SK-N-SH (cell line): ENCODE results near the gene TULP1. TPM values are rescaled to one million over a fixed set of nuclear protein-coding genes. Genes with fewer than 3 reads are reported as not detected.

Experiments used
- CTCF ChIA-PET: fragments of 300-600, 350-600 bp; formaldehyde crosslinking; extraction: SDS; loops from one replicate; lab custom pipeline; 2021; lab: Yijun Ruan, JAX
- POLR2A ChIA-PET: fragments of 350-600 bp; sonication (Branson Sonifier 250); formaldehyde crosslinking; extraction: SDS; loops from one replicate; lab custom pipeline; 2020; ENCODE audit warnings: antibody characterized with exemption, inconsistent platforms; lab: Yijun Ruan, JAX
- DNase-seq: peaks from one replicate; pipeline ENCODE4 v3.0.0; 2012
- H2AFZ ChIP-seq: fragments of 200-600 bp; sonication (generic); 2 replicates; pipeline ENCODE4 v1.8.1; 2016; ENCODE audit warnings: antibody characterized with exemption, mild to moderate bottlenecking, low read depth
- H3F3A ChIP-seq: fragments of 200-600 bp; sonication (generic); replicated peaks from 2 replicates; pipeline ENCODE3; 2016; ENCODE audit warnings: antibody characterized with exemption, mild to moderate bottlenecking; ENCODE audit not compliant: insufficient read depth
- H3K27ac ChIP-seq, 2 experiments: fragments of 200-500 bp in 1 of 2; fragments of 200-600 bp in 1 of 2; sonication (Bioruptor generic) in 1 of 2; sonication (generic), shearing (Covaris generic) in 1 of 2; 2 replicates each; pipeline versions ENCODE4 v1.5.1 to v1.6.1; 2014 to 2016; ENCODE audit warnings: low read depth in 2 of 2, inconsistent platforms in 1 of 2, low read length in 1 of 2, mild to moderate bottlenecking in 1 of 2, mixed read lengths in 1 of 2
- H3K27me3 ChIP-seq: fragments of 200-600 bp; sonication (generic), shearing (Covaris generic); 2 replicates; pipeline ENCODE4 v1.6.1; 2016; ENCODE audit warnings: mixed run types; ENCODE audit not compliant: insufficient read depth
- H3K36me3 ChIP-seq, 2 experiments: fragments of 200-500 bp in 1 of 2; fragments of 200-600 bp in 1 of 2; sonication (Bioruptor generic) in 1 of 2; sonication (generic) in 1 of 2; replicated peaks in 1 of 2; 2 replicates each; pipeline versions ENCODE3 to v1.5.1; 2014 to 2016; ENCODE audit warnings: low read length in 1 of 2, mild to moderate bottlenecking in 1 of 2; ENCODE audit not compliant: insufficient read depth in 2 of 2, control insufficient read depth in 1 of 2
- H3K4me1 ChIP-seq, 2 experiments: fragments of 200-500 bp in 1 of 2; fragments of 200-600 bp in 1 of 2; sonication (Bioruptor generic) in 1 of 2; sonication (generic), shearing (Covaris generic) in 1 of 2; 2 replicates each; pipeline versions ENCODE4 v1.5.1 to v1.6.1; 2014 to 2016; ENCODE audit warnings: low read depth in 1 of 2, low read length in 1 of 2, mixed run types in 1 of 2; ENCODE audit not compliant: insufficient read depth in 2 of 2, control insufficient read depth in 1 of 2
- H3K4me2 ChIP-seq: fragments of 200-600 bp; sonication (generic), shearing (Covaris generic); 2 replicates; pipeline ENCODE4 v1.6.1; 2017; ENCODE audit warnings: mixed run types
- H3K4me3 ChIP-seq, 2 experiments: fragments of 200-500 bp in 1 of 2; fragments of 200-600 bp in 1 of 2; sonication (Bioruptor generic) in 1 of 2; sonication (generic), shearing (Covaris generic) in 1 of 2; 2 replicates each; pipeline versions ENCODE4 v1.5.1 to v1.8.1; 2014 to 2016; ENCODE audit warnings: low read depth in 2 of 2, inconsistent platforms in 1 of 2, low read length in 1 of 2, mild to moderate bottlenecking in 1 of 2, mixed read lengths in 1 of 2, moderate library complexity in 1 of 2
- H3K79me2 ChIP-seq: fragments of 200-600 bp; sonication (generic); 2 replicates; pipeline ENCODE4 v1.8.1; 2017; ENCODE audit warnings: mild to moderate bottlenecking; ENCODE audit not compliant: insufficient read depth
- H3K9ac ChIP-seq: fragments of 200-600 bp; sonication (generic); 2 replicates; pipeline ENCODE4 v1.6.1; 2017; ENCODE audit warnings: mixed run types
- H3K9me2 ChIP-seq: fragments of 200-600 bp; sonication (generic); 2 replicates; pipeline ENCODE4 v1.6.1; 2017; ENCODE audit warnings: mixed run types
- H3K9me3 ChIP-seq: fragments of 200-600 bp; sonication (generic); 2 replicates; pipeline ENCODE4 v1.6.1; 2017; ENCODE audit warnings: mixed run types, mild to moderate bottlenecking, moderate library complexity
- H4K20me1 ChIP-seq: fragments of 200-600 bp; sonication (generic); 2 replicates; pipeline ENCODE4 v1.6.1; 2017; ENCODE audit warnings: mild to moderate bottlenecking, mixed run types; ENCODE audit not compliant: insufficient read depth
- ELF1 ChIP-seq: IDR thresholded peaks from 2 replicates; pipeline ENCODE4 v1.4.0; 2012
- FOSL2 ChIP-seq: IDR thresholded peaks from 2 replicates; pipeline ENCODE4 v1.4.0; 2012; ENCODE audit warnings: low read depth, mild to moderate bottlenecking, moderate library complexity, borderline replicate concordance
- FOXJ3 ChIP-seq: sonication (generic); formaldehyde crosslinking; IDR thresholded peaks from 2 replicates; pipeline ENCODE4 v1.5.1; 2020; ENCODE audit warnings: mild to moderate bottlenecking, missing genetic modification reagents
- GATA2 ChIP-seq: sonication (generic); formaldehyde crosslinking; IDR thresholded peaks from 2 replicates; pipeline ENCODE4 v1.5.0; 2020; ENCODE audit warnings: mild to moderate bottlenecking, missing genetic modification reagents
- JUND ChIP-seq: IDR thresholded peaks from 2 replicates; pipeline ENCODE4 v1.4.0; 2012
- MXI1 ChIP-seq: IDR thresholded peaks from 2 replicates; pipeline ENCODE4 v1.6.1; 2012; ENCODE audit warnings: mild to moderate bottlenecking, low read depth, low read length, improper control_type of control experiment
- NFIC ChIP-seq: IDR thresholded peaks from 2 replicates; pipeline ENCODE4 v1.4.0; 2012; ENCODE audit warnings: borderline replicate concordance
- NRF1 ChIP-seq: IDR thresholded peaks from 2 replicates; pipeline ENCODE4 v1.6.1; 2012; ENCODE audit warnings: low read depth, mild to moderate bottlenecking, low read length
- POLR2AphosphoS5 ChIP-seq: IDR thresholded peaks from 2 replicates; pipeline ENCODE4 v1.6.1; 2012; ENCODE audit warnings: low read depth, low read length
- RCOR1 ChIP-seq: fragments of 150-350 bp; IDR thresholded peaks from 2 replicates; pipeline ENCODE4 v1.6.1; 2017; ENCODE audit warnings: antibody characterized with exemption, low read length
- RFX5 ChIP-seq: IDR thresholded peaks from 2 replicates; pipeline ENCODE4 v1.6.1; 2012; ENCODE audit warnings: mild to moderate bottlenecking, improper control_type of control experiment, low read length
- SIN3A ChIP-seq: IDR thresholded peaks from 2 replicates; pipeline ENCODE4 v1.6.1; 2012; ENCODE audit warnings: low read depth, mild to moderate bottlenecking, low read length, moderate library complexity, borderline replicate concordance
- SMC3 ChIP-seq: IDR thresholded peaks from 2 replicates; pipeline ENCODE4 v1.6.1; 2012; ENCODE audit warnings: low read depth, low read length, improper control_type of control experiment
- TAF1 ChIP-seq: IDR thresholded peaks from 2 replicates; pipeline ENCODE4 v1.6.1; 2012; ENCODE audit warnings: low read depth, mild to moderate bottlenecking, low read length, moderate library complexity, borderline replicate concordance
- TEAD4 ChIP-seq: IDR thresholded peaks from 2 replicates; pipeline ENCODE4 v1.4.0; 2012; ENCODE audit warnings: mild to moderate bottlenecking, borderline replicate concordance; ENCODE audit not compliant: insufficient read depth
- YY1 ChIP-seq: IDR thresholded peaks from 2 replicates; pipeline ENCODE4 v1.4.0; 2012; ENCODE audit warnings: low read depth, mild to moderate bottlenecking
- WGBS: methylation state at CpG from one replicate; pipeline ENCODE4 v1.1.6; 2017; ENCODE audit warnings: low lambda C conversion rate; 5-methylcytosine and 5-hydroxymethylcytosine counted together
- polyA plus RNA-seq, 3 experiments: library from polyadenylated mRNA; depleted of rRNA; stranded (reverse); fragments of >200 nt; gene quantifications; 2 replicates each; pipeline ENCODE4 v1.2.3, GENCODE V29; 2012
- TF ChIP-seq, protein P1 (sequence below): fragments of 200-600 bp; sonication (generic); IDR thresholded peaks from 2 replicates; pipeline ENCODE4 v1.6.1; 2017; ENCODE audit warnings: antibody characterized with exemption, mild to moderate bottlenecking, moderate library complexity
- TF ChIP-seq, protein P2 (sequence below): IDR thresholded peaks from 2 replicates; pipeline ENCODE4 v1.4.0; 2012; ENCODE audit warnings: low read depth, borderline replicate concordance
- TF ChIP-seq, protein P3 (sequence below): fragments of 150-350 bp; IDR thresholded peaks from 2 replicates; pipeline ENCODE4 v1.6.1; 2017; ENCODE audit warnings: antibody characterized with exemption, low read length, low read depth, borderline replicate concordance
- TF ChIP-seq, protein P4 (sequence below): fragments of 150-350 bp; IDR thresholded peaks from 2 replicates; pipeline ENCODE4 v1.6.1; 2016; ENCODE audit warnings: mild to moderate bottlenecking, low read depth, low read length
- TF ChIP-seq, protein P5 (sequence below): IDR thresholded peaks from 2 replicates; pipeline ENCODE4 v1.4.0; 2012; ENCODE audit warnings: low read depth
- TF ChIP-seq, protein P6 (sequence below): IDR thresholded peaks from 2 replicates; pipeline ENCODE4 v1.4.0; 2012; ENCODE audit warnings: low read depth, borderline replicate concordance

Gene TULP1
- polyA plus RNA-seq, 1 of the 3 experiments (the other 2 are of a cell fraction) = not detected

DNA sequence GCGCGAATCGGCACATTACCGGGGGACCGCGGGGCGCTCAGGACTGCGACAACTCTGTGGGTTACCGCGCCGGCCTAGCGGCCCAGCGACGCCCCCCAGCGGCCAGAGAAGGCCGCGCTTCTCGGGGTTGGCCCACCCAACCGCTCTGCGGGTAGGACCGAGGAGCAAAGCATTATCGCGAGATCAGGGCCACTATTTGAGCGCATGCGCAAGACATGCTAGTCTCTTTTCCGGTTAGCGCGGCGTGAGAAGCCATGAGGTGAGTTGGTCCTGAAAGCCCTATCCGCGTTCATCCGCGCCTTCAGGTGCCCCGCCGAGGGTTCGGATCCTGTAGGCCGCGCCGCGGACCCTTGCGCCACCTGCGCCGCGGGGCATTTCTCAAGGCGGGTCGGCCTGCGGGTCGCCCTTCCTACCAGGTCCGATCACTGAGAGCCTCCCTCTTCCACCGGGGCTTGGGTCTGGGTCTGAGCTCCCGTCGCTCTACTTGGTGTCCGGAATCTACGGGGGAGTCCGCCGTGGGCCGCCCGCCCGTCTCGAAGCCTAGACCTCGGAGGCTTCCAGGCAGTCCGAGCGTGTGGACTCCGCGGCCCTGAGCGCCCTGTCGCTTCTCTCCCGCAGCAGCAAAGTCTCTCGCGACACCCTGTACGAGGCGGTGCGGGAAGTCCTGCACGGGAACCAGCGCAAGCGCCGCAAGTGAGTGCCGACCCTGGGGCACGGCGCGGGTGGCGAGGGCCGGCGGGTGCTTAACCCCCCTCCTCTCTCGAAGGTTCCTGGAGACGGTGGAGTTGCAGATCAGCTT lies 44.3 kb downstream of the TULP1 start, which contains the start of gene RPL10A (continued):
- TF ChIP-seq, protein P1, sequence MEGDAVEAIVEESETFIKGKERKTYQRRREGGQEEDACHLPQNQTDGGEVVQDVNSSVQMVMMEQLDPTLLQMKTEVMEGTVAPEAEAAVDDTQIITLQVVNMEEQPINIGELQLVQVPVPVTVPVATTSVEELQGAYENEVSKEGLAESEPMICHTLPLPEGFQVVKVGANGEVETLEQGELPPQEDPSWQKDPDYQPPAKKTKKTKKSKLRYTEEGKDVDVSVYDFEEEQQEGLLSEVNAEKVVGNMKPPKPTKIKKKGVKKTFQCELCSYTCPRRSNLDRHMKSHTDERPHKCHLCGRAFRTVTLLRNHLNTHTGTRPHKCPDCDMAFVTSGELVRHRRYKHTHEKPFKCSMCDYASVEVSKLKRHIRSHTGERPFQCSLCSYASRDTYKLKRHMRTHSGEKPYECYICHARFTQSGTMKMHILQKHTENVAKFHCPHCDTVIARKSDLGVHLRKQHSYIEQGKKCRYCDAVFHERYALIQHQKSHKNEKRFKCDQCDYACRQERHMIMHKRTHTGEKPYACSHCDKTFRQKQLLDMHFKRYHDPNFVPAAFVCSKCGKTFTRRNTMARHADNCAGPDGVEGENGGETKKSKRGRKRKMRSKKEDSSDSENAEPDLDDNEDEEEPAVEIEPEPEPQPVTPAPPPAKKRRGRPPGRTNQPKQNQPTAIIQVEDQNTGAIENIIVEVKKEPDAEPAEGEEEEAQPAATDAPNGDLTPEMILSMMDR = peak; percentile 96
- TF ChIP-seq, protein P2, sequence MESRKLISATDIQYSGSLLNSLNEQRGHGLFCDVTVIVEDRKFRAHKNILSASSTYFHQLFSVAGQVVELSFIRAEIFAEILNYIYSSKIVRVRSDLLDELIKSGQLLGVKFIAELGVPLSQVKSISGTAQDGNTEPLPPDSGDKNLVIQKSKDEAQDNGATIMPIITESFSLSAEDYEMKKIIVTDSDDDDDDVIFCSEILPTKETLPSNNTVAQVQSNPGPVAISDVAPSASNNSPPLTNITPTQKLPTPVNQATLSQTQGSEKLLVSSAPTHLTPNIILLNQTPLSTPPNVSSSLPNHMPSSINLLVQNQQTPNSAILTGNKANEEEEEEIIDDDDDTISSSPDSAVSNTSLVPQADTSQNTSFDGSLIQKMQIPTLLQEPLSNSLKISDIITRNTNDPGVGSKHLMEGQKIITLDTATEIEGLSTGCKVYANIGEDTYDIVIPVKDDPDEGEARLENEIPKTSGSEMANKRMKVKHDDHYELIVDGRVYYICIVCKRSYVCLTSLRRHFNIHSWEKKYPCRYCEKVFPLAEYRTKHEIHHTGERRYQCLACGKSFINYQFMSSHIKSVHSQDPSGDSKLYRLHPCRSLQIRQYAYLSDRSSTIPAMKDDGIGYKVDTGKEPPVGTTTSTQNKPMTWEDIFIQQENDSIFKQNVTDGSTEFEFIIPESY = peak; percentile 99
- TF ChIP-seq FOSL2 (no peak), MXI1 (peak; percentile 89; the same call in 1 of the 2 replicates), NRF1 (peak; percentile 72), SIN3A (peak; percentile 97; the same call in 1 of the 2 replicates), FOXJ3 (CRISPR knock-in tag) (peak; percentile 45; the same call in 1 of the 2 replicates), SMC3 (peak; percentile 66; the same call in 1 of the 2 replicates), POLR2AphosphoS5 (peak; percentile 100), TEAD4 (0 out of 2 replicates have a peak, but pooled peaks have one; percentile 9), NFIC (no peak)

DNA sequence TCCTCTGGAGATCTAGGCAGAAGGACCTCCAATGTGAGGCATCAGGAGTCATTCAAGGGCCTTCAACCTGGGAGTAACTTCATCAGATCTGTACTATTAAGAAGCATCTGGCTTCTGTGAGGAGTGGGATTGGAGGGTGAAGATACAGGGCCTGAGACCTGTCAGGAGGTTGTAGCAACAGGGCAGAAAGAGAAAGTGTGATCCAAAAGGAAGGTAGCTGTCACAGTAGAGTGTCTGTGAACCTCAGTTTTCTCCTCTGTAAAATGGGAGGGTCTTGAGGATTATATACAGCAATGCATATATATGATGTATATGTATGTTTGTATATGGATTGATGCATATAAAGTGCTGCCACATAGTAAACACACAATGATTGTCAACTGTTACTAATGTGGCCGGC lies 47.0 kb downstream of the TULP1 start:
- H3K79me2 ChIP-seq = peaks cover 25% of the 10 kb centered on the region
- WGBS = 100% methylated on average over 1 of the region's 1 CpG
- peaks cover 20% of the 10 kb centered on the region for H4K20me1 ChIP-seq
- no peak overlapping the region for H3K4me2 ChIP-seq
- peaks cover 12 to 22% of the 10 kb centered on the region in 2 experiments for H3K36me3 ChIP-seq
- H2AFZ ChIP-seq = no peak overlapping the region
- no peak overlapping the region for H3K9ac ChIP-seq
- H3K9me2 ChIP-seq = no peaks in the 10 kb centered on the region
- peaks cover 9 to 16% of the 10 kb centered on the region in 2 experiments; a peak in 3 of 4 replicates for H3K4me1 ChIP-seq
- ChIA-PET CTCF (interaction anchor here (1.3 to 6.6 kb wide), 6 partner anchors 8 to 272 kb away, joined by 3 to 102 read pairs (median 22); partner anchors contain the start of genes FANCE and PPARD), POLR2A (no interaction called here)
- no peaks in the 10 kb centered on the region for H3K9me3 ChIP-seq
- no peak for DNase-seq
- no peak overlapping the region for H3K27ac ChIP-seq
- peaks cover 19% of the 10 kb centered on the region for H3F3A ChIP-seq
- no peaks in the 10 kb centered on the region for H3K27me3 ChIP-seq
- no peak overlapping the region for H3K4me3 ChIP-seq
- TF ChIP-seq JUND (no peak), FOSL2 (no peak), ELF1 (no peak), YY1 (no peak), RCOR1 (no peak), RFX5 (no peak), MXI1 (no peak), TAF1 (no peak), GATA2 (CRISPR knock-in tag) (no peak), SMC3 (no peak)
- TF ChIP-seq, protein P3, sequence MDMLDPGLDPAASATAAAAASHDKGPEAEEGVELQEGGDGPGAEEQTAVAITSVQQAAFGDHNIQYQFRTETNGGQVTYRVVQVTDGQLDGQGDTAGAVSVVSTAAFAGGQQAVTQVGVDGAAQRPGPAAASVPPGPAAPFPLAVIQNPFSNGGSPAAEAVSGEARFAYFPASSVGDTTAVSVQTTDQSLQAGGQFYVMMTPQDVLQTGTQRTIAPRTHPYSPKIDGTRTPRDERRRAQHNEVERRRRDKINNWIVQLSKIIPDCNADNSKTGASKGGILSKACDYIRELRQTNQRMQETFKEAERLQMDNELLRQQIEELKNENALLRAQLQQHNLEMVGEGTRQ = no peak
- TF ChIP-seq, protein P4, sequence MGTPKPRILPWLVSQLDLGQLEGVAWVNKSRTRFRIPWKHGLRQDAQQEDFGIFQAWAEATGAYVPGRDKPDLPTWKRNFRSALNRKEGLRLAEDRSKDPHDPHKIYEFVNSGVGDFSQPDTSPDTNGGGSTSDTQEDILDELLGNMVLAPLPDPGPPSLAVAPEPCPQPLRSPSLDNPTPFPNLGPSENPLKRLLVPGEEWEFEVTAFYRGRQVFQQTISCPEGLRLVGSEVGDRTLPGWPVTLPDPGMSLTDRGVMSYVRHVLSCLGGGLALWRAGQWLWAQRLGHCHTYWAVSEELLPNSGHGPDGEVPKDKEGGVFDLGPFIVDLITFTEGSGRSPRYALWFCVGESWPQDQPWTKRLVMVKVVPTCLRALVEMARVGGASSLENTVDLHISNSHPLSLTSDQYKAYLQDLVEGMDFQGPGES = no peak
- TF ChIP-seq, protein P5, sequence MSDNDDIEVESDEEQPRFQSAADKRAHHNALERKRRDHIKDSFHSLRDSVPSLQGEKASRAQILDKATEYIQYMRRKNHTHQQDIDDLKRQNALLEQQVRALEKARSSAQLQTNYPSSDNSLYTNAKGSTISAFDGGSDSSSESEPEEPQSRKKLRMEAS = no peak
- TF ChIP-seq, protein P6, sequence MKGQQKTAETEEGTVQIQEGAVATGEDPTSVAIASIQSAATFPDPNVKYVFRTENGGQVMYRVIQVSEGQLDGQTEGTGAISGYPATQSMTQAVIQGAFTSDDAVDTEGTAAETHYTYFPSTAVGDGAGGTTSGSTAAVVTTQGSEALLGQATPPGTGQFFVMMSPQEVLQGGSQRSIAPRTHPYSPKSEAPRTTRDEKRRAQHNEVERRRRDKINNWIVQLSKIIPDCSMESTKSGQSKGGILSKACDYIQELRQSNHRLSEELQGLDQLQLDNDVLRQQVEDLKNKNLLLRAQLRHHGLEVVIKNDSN = no peak
